ENCODE measurements around the gene FTCD.
"Not testable (repeated sequence)": the region's sequence is repeated elsewhere in the genome, so short reads cannot be mapped to it uniquely, and the experiment has no call there.

FTCD gene

GRCh38 chr21:46140352-46141003, 14.9 kb downstream of the FTCD start:
- DNase-seq (ENCODE audit: low spot score) = not testable (repeated sequence)

- DNase-seq (ENCODE audit: low spot score) = no peak
Measured at GRCh38 chr21:46139686-46140085, 15.7 kb downstream of the FTCD start.

GRCh38 chr21:46138383-46138970, 16.9 kb downstream of the FTCD start:
- DNase-seq (ENCODE audit: low spot score) = no peak

- no peak for DNase-seq (ENCODE audit: low spot score)
Measured at GRCh38 chr21:46137908-46138307, 17.5 kb downstream of the FTCD start.

GRCh38 chr21:46136739-46137349, 18.5 kb downstream of the FTCD start:
- no peak for DNase-seq (ENCODE audit: low spot score)

- no peak for DNase-seq (ENCODE audit: low spot score)
Measured at GRCh38 chr21:46135782-46136395, 19.5 kb downstream of the FTCD start.

GRCh38 chr21:46131838-46132651, 23.3 kb downstream of the FTCD start:
- no peak for DNase-seq (ENCODE audit: low spot score)

- DNase-seq (ENCODE audit: low spot score) = no peak
Measured at GRCh38 chr21:46131588-46131837, 23.9 kb downstream of the FTCD start.

- DNase-seq (ENCODE audit: low spot score) = no peak
Measured at GRCh38 chr21:46130831-46131587, 24.4 kb downstream of the FTCD start.

- DNase-seq (ENCODE audit: low spot score) = no peak
Measured at GRCh38 chr21:46129846-46130651, 25.3 kb downstream of the FTCD start.

GRCh38 chr21:46128933-46129571, 26.3 kb downstream of the FTCD start:
- DNase-seq (ENCODE audit: low spot score) = no peak

GRCh38 chr21:46128106-46128932, 27.1 kb downstream of the FTCD start:
- no peak for DNase-seq (ENCODE audit: low spot score)

- no peak for DNase-seq (ENCODE audit: low spot score)
Measured at GRCh38 chr21:46127239-46128105, 27.9 kb downstream of the FTCD start.

GRCh38 chr21:46126309-46127238, 28.8 kb downstream of the FTCD start:
- no peak for DNase-seq (ENCODE audit: low spot score)

- no peak for DNase-seq (ENCODE audit: low spot score)
Measured at GRCh38 chr21:46125846-46126301, 29.5 kb downstream of the FTCD start.

GRCh38 chr21:46124926-46125845, 30.2 kb downstream of the FTCD start:
- no peak for DNase-seq (ENCODE audit: low spot score)
